RWPE1 (cell line): Measurements from ENCODE around the gene C8B.

Source experiments
- CTCF ChIA-PET: fragments of 350-600 bp; sonication (Branson Sonifier 250); formaldehyde crosslinking; extraction: SDS; loops from one replicate; lab custom pipeline; 2021; lab: Yijun Ruan, JAX
- POLR2A ChIA-PET: fragments of 400-600 bp; formaldehyde crosslinking; extraction: SDS; loops from one replicate; lab custom pipeline; 2020; ENCODE audit warnings: antibody characterized with exemption; ENCODE audit not compliant: low non-redundant PET; lab: Yijun Ruan, JAX
- DNase-seq: peaks from one replicate; pipeline ENCODE4 v3.0.0; 2012; ENCODE audit warnings: low spot score
- H3K27ac ChIP-seq: fragments of 450-650 bp; 2 replicates; pipeline ENCODE4 v1.5.1; 2017
- TF ChIP-seq, protein P1 (sequence below): fragments of 450-650 bp; conservative IDR thresholded peaks from 2 replicates; pipeline ENCODE4 v1.5.1; 2017; ENCODE audit warnings: low read depth, mild to moderate bottlenecking

Gene C8B

DNA sequence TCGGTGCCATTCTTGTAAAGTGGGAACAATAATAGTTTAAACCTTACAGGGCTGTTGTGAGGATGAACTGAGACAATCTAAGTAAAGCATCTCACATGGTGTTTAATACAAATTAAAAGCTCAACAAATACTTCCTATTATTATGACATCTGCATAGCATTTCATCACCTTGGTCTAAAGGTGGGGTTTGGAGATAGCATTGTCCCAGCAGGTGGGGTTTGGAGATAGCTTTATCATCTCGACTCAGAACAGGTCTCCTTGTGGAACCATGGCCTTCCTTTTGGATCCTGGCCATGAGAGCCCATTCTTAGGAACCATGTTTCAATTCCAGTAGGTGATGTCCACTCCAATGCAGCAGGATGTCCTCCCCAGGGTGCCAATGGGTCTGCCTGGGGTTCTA lies 20.6 kb upstream of the C8B start:
- CTCF ChIA-PET: no interaction called here
- no peak overlapping the region for H3K27ac ChIP-seq
- no peak for DNase-seq
- POLR2A ChIA-PET: no interaction called here
- TF ChIP-seq, protein P1, sequence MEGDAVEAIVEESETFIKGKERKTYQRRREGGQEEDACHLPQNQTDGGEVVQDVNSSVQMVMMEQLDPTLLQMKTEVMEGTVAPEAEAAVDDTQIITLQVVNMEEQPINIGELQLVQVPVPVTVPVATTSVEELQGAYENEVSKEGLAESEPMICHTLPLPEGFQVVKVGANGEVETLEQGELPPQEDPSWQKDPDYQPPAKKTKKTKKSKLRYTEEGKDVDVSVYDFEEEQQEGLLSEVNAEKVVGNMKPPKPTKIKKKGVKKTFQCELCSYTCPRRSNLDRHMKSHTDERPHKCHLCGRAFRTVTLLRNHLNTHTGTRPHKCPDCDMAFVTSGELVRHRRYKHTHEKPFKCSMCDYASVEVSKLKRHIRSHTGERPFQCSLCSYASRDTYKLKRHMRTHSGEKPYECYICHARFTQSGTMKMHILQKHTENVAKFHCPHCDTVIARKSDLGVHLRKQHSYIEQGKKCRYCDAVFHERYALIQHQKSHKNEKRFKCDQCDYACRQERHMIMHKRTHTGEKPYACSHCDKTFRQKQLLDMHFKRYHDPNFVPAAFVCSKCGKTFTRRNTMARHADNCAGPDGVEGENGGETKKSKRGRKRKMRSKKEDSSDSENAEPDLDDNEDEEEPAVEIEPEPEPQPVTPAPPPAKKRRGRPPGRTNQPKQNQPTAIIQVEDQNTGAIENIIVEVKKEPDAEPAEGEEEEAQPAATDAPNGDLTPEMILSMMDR: no peak

DNA sequence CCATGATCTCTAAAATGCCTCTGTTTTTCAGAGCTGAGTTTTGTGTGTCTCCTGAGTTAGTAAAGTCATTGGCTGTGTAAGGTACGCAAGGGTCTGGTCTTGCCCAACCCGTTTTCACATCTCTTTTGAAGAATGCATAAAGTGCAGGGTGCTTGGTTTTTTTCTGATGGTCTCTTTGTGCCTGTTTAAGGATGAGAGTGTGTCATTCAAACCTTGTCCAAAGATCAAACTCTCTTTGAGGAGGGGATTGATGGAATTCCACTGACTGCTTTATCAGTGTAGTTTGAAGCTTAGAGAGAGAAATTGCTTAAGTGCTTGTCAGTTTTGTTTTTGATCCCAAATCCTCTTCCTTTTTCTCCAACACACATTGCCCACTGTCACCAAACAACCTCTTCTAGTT lies 20.0 kb upstream of the C8B start:
- TF ChIP-seq, protein P1: no peak
- DNase-seq: no peak
- ChIA-PET CTCF (no interaction called here), POLR2A (no interaction called here)
- H3K27ac ChIP-seq: no peak overlapping the region

DNA sequence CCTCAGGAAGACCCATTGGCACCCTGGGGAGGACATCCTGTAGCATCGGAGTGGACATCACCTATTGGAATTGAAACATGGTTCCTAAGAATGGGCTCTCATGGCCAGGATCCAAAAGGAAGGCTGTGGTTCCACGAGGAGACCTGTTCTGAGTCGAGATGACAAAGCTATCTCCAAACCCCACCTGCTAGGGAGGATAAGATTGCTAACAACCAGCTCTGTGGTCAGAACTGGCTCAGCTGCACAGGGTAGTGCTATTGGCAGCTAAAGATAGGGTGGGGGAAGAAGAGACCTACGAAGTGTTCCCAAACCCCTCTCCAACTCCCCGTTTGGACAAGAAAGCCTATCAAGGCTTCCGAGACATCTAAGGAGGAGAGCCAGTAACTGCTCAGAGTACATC lies 17.7 kb upstream of the C8B start:
- TF ChIP-seq, protein P1: no peak
- no peak overlapping the region for H3K27ac ChIP-seq
- ChIA-PET POLR2A (no interaction called here), CTCF (no interaction called here)
- no peak for DNase-seq

DNA sequence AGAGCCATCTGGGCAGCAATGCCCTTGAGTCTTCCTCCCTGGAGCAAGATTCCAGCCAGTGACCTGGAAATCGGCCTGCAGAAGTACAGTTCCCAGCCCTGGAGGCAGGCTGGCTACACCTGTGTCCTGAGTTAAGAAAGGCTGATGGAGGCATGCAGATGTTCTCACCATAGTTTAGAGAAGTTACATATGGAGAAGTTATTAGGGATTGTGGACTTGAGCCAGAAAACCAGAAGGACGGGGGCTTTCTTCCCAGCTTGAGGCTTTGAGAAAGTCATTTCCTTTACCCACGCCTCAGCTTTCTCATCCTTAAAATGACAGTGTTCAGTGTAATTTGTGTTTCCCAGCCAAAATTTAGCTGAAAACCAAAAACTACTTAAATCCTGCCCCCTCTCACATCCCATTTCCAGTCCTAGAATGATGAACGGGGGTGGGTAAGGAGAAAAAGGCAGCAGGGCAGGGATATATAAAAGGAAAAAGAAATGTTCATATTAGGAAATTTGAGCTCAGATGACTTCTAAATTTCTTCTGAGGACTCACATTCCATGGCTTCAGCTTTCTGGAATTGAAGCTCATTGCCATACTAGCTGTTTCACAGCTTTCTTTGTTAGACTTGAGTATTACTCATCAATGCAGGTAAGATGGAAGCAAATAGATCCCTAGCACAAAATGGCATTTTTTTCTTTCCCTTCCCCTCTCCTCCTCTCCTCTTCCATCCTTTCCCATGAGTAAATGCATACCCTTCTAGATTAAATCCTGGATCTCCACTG lies 14.4 kb upstream of the C8B start:
- no peak for DNase-seq
- CTCF ChIA-PET: interaction anchor here (0.7 kb wide), 1 partner anchor 111 kb away, joined by 7 read pairs; no protein-coding TSS in a partner anchor
- POLR2A ChIA-PET: no interaction called here
- no peak overlapping the region for H3K27ac ChIP-seq
- TF ChIP-seq, protein P1: no peak

DNA sequence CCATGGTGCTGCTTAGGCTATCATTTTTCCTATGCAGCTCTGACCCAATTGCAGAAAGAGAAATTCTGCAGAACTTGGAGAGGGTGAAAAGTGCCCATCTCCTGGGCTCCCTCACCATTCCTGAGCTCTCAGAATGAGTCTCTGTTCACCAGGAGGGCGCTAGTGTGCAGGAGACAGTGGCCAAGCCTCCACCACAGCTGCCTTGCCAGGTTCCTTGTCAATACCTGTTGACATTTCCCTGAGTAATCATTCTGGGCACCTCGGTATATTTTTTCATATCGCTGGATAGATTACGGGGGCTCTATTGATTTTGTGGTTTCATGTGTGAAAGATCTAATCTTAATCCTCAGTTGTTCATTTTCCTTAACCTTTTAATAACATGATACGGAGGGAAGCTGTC lies 13.0 kb upstream of the C8B start:
- POLR2A ChIA-PET: no interaction called here
- DNase-seq: no peak
- TF ChIP-seq, protein P1: no peak
- H3K27ac ChIP-seq: no peak overlapping the region
- CTCF ChIA-PET: no interaction called here

DNA sequence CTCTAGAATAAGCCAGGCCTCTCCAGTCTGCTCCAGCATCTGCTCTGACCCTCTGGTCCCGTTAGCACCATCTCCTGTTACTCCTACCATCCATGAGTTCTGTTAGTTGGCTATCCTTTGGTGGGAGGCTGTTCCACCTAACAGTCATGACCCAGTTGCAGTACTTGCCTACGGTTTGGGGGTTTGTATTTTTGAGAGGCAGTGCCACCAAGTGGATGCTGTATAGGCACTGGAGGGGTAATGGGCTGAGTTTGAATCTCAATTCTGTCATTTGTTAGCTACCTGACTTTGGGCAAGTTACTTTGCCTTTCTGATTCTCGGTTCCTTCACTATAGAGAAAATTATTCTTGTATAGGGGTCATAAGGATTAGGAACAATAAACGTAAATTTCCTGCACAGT lies 12.1 kb upstream of the C8B start:
- POLR2A ChIA-PET: no interaction called here
- CTCF ChIA-PET: no interaction called here
- H3K27ac ChIP-seq: no peak overlapping the region
- TF ChIP-seq, protein P1: no peak
- no peak for DNase-seq
